Vagina (tissue), 2 donors: Measurements from ENCODE around the gene PRKCG.

Experiments
- POLR2A ChIP-seq, 2 donors: fragments of 450-650 bp; IDR thresholded peaks; one replicate each; pipeline ENCODE4 v1.6.1; 2017; ENCODE audit warnings: antibody characterized with exemption in 2 of 2, mild to moderate bottlenecking in 2 of 2, moderate library complexity in 2 of 2
- POLR2AphosphoS5 ChIP-seq, 2 donors: sonication (generic); formaldehyde crosslinking; IDR thresholded peaks; one replicate each; pipeline ENCODE4 v1.9.0; 2017; ENCODE audit warnings: antibody characterized with exemption in 2 of 2, mild to moderate bottlenecking in 2 of 2, low read depth in 1 of 2; ENCODE audit not compliant: insufficient read depth in 1 of 2
- TF ChIP-seq, protein P1 (sequence below), 3 experiments: fragments of 450-650 bp in 2 of 3; fragments of 200-600 bp in 1 of 3; sonication (generic) in 1 of 3; IDR thresholded peaks; one replicate each; pipeline ENCODE4 v1.5.1; 2017 to 2019; ENCODE audit warnings: antibody characterized with exemption in 3 of 3, mild to moderate bottlenecking in 2 of 3, moderate library complexity in 2 of 3

DNA sequence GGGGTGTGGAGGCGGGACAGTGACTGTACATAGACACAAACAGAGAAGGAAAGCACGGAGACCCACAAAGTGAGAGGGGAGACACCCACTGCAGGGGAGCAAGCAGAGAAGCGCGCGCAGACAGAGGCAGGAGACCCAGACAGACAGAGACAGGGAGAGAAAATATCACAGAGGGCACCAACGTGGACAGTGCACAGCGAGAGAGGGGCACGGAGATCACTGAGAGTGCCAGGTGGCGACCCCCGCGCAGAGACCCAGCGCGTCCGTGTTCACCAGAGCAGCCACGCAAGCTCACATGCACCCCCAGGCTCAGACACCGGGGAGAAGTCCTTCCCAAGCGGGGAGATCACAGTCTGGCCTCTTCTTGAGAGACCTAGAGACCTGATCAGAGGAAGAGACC is 25.7 kb downstream of the PRKCG start:
- TF ChIP-seq, protein P1, sequence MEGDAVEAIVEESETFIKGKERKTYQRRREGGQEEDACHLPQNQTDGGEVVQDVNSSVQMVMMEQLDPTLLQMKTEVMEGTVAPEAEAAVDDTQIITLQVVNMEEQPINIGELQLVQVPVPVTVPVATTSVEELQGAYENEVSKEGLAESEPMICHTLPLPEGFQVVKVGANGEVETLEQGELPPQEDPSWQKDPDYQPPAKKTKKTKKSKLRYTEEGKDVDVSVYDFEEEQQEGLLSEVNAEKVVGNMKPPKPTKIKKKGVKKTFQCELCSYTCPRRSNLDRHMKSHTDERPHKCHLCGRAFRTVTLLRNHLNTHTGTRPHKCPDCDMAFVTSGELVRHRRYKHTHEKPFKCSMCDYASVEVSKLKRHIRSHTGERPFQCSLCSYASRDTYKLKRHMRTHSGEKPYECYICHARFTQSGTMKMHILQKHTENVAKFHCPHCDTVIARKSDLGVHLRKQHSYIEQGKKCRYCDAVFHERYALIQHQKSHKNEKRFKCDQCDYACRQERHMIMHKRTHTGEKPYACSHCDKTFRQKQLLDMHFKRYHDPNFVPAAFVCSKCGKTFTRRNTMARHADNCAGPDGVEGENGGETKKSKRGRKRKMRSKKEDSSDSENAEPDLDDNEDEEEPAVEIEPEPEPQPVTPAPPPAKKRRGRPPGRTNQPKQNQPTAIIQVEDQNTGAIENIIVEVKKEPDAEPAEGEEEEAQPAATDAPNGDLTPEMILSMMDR (IDR thresholded peaks at IDR 0.05): no peak
- TF ChIP-seq POLR2AphosphoS5 (IDR thresholded peaks at IDR 0.05; ENCODE audit: insufficient read depth in 1 of 2, low read depth in 1 of 2) (no peak), POLR2A (IDR thresholded peaks at IDR 0.05) (no peak)
